ENCODE results near the gene KLHL6. TPM values are rescaled to one million over a fixed set of nuclear protein-coding genes. Genes with fewer than 3 reads are reported as not detected.
"Not testable (repeated sequence)": the region's sequence is repeated elsewhere in the genome, so short reads cannot be mapped to it uniquely, and the experiment has no call there.

KLHL6 gene
- polyA plus RNA-seq, 1 experiment: not detected

- Histone ChIP-seq H3K27ac (ENCODE audit: low read depth, low read length) (no peak overlapping the region), H3K9me3 (ENCODE audit: control insufficient read depth, insufficient read depth, low read length) (peaks cover 2% of the 10 kb centered on the region), H3K27me3 (ENCODE audit: control insufficient read depth, insufficient read depth, low read length) (peaks cover 3% of the 10 kb centered on the region), H3K4me3 (ENCODE audit: low read depth, low read length) (no peak overlapping the region)
- ChIA-PET CTCF (interaction anchor here (0.6 kb wide), 1 partner anchor 314 kb away, joined by 3 read pairs; no protein-coding TSS in a partner anchor), POLR2A (no interaction called here)
- DNase-seq (ENCODE audit: low read depth, low spot score): no peak
- no peak for TF ChIP-seq CTCF (IDR thresholded peaks at IDR 0.05; ENCODE audit: low read depth, low read length)
Observed at GRCh38 chr3:183443395-183444385, 111.8 kb downstream of the KLHL6 start.

- no peak overlapping the region for H3K4me3 ChIP-seq (ENCODE audit: low read depth, low read length)
- POLR2A ChIA-PET: no interaction called here
- CTCF ChIA-PET: interaction anchor here (0.6 kb wide), 1 partner anchor 315 kb away, joined by 3 read pairs; no protein-coding TSS in a partner anchor
- H3K27me3 ChIP-seq (ENCODE audit: control insufficient read depth, insufficient read depth, low read length): peaks cover 3% of the 10 kb centered on the region
- DNase-seq (ENCODE audit: low read depth, low spot score): no peak
- H3K9me3 ChIP-seq (ENCODE audit: control insufficient read depth, insufficient read depth, low read length): peaks cover 2% of the 10 kb centered on the region
- no peak overlapping the region for H3K27ac ChIP-seq (ENCODE audit: low read depth, low read length)
- TF ChIP-seq CTCF (IDR thresholded peaks at IDR 0.05; ENCODE audit: low read depth, low read length): no peak
Observed at GRCh38 chr3:183442994-183443393, 112.5 kb downstream of the KLHL6 start.

- POLR2A ChIA-PET: interaction anchor here (0.7 kb wide), 1 partner anchor 46 kb away, joined by 7 read pairs; no protein-coding TSS in a partner anchor
- DNase-seq (ENCODE audit: low read depth, low spot score); H3K27ac ChIP-seq (ENCODE audit: low read depth, low read length); H3K4me3 ChIP-seq (ENCODE audit: low read depth, low read length); H3K9me3 ChIP-seq (ENCODE audit: control insufficient read depth, insufficient read depth, low read length): not testable (repeated sequence)
- H3K27me3 ChIP-seq (ENCODE audit: control insufficient read depth, insufficient read depth, low read length): peaks cover 14% of the 10 kb centered on the region
- CTCF ChIA-PET: interaction anchor here (0.5 to 1.1 kb wide), 2 partner anchors 256 to 317 kb away, joined by 3 read pairs; no protein-coding TSS in a partner anchor
Observed at GRCh38 chr3:183440521-183440920, 115.0 kb downstream of the KLHL6 start.

GRCh38 chr3:183439515-183439914, 116.0 kb downstream of the KLHL6 start:
- H3K27me3 ChIP-seq (ENCODE audit: control insufficient read depth, insufficient read depth, low read length): peaks cover 20% of the 10 kb centered on the region
- ChIA-PET POLR2A (no interaction called here), CTCF (interaction anchor here (1.1 kb wide), 1 partner anchor 255 kb away, joined by 3 read pairs; no protein-coding TSS in a partner anchor)
- TF ChIP-seq CTCF (IDR thresholded peaks at IDR 0.05; ENCODE audit: low read depth, low read length): no peak
- no peak overlapping the region for H3K4me3 ChIP-seq (ENCODE audit: low read depth, low read length)
- H3K27ac ChIP-seq (ENCODE audit: low read depth, low read length): no peak overlapping the region
- peaks cover 2% of the 10 kb centered on the region; the same call in 1 of the 2 replicates for H3K9me3 ChIP-seq (ENCODE audit: control insufficient read depth, insufficient read depth, low read length)
- DNase-seq (ENCODE audit: low read depth, low spot score): no peak

- ChIA-PET POLR2A (no interaction called here), CTCF (no interaction called here)
- Histone ChIP-seq H3K4me3 (ENCODE audit: low read depth, low read length) (no peak overlapping the region), H3K27me3 (ENCODE audit: control insufficient read depth, insufficient read depth, low read length) (peaks cover 20% of the 10 kb centered on the region), H3K9me3 (ENCODE audit: control insufficient read depth, insufficient read depth, low read length) (peaks cover 2% of the 10 kb centered on the region; the same call in 1 of the 2 replicates), H3K27ac (ENCODE audit: low read depth, low read length) (no peak overlapping the region)
- no peak for TF ChIP-seq CTCF (IDR thresholded peaks at IDR 0.05; ENCODE audit: low read depth, low read length)
- DNase-seq (ENCODE audit: low read depth, low spot score): no peak
Observed at GRCh38 chr3:183438735-183439134, 116.8 kb downstream of the KLHL6 start.
